HG03064 (cell line): Measurements from ENCODE around the gene NEK4.
"Not testable (repeated sequence)": the region's sequence is repeated elsewhere in the genome, so short reads cannot be mapped to it uniquely, and the experiment has no call there.

Source experiments
- ATAC-seq: cut with Tn5 transposase; IDR thresholded peaks from one replicate; pipeline ENCODE4 v1.9.1; 2021; ENCODE audit warnings: low read depth; ENCODE audit not compliant: unreplicated experiment

The NEK4 gene

DNA sequence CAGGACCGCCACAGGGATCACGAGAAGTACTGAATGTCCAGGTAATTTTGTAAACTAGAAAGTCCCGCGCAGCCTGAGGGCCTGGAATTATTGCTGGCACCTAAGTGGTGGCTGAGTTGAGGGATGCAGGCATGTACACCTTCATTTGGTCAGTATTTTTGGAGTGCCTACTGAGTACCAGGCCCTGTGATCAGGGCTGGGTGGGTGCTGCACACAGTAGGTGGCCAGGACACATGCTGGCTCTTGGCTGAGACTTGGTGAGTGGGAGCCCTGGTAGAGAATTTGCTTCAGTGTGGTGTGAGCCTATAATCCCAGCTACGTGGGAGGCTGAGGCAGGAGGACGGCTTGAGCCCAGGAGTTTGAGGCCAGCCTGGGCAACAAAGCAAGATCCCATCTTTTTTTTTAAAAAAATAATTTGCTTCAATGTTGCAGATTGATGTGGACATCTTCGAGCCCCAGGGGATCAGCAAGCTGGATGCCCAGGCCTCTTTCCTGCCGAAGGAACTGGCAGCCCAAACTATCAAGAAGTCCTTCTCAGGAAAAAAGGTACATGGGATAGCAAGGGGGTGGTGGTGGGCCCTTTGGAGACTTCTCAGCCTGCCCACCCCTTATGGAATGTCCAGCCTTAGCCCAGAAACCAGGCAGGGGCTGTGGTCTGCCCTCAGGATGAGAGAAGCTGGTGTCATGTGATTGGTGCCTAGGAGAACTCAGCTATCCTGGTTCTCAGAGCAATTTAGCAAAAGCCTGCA is 9.3 kb upstream of the NEK4 start:
- ATAC-seq = no peak

DNA sequence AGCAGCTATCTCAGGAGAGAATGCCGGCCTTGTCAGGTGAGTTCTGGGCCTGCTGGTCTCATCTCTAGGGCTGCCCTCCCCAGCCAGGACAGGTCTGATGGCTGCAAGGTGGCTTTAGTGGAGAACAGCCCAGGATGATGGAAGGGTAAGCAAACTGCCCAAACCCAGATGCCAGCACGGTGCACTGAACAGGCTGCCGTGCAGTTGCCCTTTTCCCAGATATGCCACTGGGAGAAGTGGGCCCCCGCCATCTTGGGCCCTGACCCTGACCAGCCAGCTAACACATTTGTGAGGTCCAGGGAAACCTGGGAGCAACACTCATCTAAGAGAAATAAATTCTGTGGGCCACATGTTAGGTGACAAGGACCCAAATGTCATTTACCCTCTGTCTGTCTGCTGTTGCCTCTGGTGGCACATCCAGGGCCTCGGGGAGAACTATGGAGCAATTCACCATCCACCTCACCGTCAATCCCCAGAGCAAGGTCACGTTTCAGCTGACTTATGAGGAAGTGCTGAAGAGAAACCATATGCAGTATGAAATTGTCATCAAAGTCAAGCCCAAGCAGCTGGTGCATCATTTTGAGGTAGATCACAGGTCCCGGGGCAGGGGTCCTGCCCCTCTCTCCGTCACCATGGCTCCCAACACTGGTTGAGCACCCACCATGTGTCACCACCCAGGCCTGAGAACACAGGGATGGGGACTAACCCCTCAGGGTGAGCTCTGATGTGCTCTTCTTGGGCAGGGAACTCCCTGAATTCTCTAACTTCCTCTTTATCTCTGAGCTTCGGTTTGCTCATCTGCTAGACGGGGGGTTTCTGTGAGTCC is 8.5 kb upstream of the NEK4 start:
- ATAC-seq = peak; percentile 64

DNA sequence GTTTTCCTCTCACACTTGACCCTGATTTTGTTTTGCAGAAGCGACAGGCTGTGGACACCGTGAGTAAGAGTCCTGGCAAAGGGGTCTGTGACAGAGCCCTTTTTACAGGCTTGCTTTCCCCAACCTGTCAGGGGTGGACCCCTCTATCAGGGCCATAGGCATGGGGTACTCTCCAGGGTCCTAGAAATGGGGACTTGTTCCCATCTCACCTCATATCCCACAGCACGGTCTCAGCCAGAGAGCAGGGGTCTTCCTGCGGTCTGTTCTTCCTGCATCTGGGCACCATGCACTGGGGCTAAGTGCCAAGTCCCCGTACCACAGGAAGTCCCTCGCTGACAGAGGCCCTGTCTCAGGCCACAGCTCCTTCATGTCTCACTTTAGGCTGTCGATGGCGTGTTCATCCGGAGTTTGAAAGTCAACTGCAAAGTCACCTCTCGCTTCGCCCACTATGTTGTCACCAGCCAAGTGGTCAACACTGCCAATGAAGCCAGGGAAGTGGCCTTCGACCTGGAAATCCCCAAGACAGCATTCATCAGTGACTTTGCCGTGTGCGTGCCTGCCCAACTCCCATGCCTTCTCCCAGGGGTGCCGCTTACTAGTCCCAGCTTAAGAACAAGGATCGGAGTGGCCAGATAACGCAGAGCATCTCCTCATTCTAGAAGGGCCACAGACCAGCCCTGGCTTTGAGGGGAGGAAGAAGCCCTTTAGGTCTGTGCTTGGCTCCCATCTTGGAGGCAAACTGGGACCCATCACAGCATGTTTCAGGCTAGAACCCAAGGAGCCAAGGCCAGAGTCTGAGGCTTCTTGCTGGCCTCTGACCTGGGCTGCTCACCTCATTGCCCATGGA is 7.4 kb upstream of the NEK4 start:
- no peak for ATAC-seq

DNA sequence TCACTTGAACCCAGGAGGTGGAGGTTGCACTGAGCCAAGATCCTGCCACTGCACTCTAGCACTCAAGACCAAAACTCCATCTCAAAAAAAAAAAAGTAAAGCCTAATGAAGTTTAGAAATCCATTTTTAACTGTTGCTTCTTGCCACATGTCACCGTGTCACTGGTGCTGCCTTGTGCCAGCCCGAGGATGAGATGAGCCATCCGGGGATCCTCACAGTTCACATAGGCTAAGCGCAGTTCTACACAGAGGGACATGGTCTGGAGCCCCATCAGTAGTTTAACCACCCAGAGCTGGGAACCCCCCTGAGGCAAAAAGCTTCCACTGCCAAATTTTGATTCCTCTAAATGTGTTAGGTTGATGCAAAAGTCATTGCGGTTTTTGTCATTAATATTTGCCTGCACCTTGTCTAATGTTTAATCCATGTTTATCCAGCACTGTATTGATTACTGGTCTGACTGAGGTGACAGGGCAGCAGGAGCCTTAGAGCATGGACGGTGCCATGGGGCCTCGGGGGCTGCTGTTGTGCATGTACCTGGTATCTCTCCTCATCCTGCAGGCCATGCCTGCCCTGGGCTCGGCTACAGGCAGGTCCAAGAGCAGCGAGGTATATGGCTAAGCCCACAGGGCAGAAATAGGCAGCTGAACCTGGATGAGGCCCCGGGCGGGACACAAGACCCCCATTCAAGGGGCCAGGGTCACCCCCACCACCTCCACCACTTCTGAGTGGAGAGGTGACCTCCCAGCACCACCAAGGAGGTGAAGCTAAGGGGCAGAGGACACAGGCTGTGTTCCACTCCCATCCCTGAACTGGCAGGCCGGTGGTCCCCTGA is 6.6 kb upstream of the NEK4 start, which contains the start of gene ITIH1:
Gene ITIH1 (plus strand): TSS at position 473 of the 832 bp plus-strand sequence. CDS start 17 bp downstream, at position 490.
- no peak for ATAC-seq

DNA sequence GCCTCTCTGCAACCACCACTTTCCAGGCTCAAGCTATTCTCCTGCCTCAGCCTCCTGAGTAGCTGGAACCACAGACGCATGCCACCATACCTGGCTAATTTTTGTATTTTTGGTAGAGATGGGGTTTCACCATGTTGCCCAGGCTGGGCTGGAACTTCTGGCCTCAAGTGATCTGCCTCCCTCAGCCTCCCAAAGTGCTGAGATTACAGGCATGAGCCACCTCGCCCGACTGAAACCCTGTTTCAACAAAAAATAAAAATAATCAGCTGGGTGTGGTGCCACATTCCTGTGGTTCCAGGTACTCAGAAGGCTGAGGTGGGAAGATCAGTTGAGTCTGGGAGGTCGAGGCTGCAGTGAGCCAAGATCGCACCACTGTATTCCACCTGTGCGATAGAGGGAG is 5.7 kb upstream of the NEK4 start:
- not testable (repeated sequence) for ATAC-seq

DNA sequence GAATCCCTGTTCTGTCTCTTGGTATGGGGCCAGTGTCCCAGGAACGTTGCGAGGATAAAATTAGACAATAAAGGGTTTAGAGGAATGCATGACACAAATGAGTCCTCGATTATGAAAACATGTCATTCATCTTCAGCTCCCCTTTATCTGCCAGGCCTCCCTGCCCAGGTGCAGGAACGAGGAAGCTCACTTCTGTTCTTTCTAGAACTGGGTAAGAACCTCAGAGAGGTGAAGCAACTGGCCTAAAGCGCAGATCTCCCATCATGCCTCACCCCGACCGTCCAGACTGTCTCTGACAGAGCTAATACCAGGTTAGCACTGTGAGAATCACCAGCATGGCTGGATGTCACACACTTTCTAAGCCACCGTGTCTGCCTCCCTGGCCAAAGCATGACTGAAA is 5.1 kb upstream of the NEK4 start:
- ATAC-seq = no peak

DNA sequence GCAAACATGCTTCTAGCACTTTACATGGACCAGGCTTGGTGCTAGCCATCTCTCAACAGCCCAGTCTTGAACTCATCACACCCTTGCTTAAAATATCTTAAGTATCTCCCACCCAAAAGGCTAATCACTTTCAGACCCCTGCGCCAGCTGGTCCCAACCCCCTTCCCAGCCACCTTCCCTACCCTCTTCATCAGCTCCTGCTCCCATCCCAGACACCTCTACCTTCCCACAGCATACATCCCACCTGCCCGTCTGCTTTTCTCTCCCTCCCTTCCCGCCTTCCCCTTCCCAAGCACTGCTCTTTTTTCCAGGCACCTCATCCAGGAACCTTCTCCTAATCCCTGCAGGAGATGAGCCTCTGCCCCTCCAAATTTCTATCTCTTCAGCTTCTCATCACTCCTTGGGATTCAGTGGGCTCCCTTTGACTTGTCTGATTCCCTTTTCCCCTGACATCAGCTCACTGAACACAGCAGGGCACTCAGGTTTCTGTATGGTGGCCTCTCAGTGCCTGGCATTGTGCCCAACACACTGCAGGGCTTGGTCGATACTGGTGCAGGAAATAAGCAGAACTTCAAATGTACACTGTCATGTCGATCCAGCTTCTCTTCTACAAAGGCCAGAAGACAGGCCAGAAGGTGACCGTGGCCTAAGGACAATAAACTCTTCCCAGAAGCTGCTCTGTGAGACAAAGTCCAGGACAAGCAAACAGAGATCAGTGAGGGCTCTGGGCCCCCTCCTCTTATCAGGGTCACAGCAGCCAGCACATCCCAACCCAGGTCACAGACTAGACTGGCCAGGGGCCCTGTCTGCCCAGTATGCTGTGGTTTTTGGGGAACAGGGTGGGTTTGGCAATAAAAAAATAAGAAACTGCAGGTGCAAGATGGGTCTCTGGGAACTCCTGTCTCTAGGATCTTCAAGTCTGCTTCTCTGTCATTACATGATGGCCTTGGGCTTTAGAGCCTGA is 4.4 kb upstream of the NEK4 start:
- no peak for ATAC-seq

DNA sequence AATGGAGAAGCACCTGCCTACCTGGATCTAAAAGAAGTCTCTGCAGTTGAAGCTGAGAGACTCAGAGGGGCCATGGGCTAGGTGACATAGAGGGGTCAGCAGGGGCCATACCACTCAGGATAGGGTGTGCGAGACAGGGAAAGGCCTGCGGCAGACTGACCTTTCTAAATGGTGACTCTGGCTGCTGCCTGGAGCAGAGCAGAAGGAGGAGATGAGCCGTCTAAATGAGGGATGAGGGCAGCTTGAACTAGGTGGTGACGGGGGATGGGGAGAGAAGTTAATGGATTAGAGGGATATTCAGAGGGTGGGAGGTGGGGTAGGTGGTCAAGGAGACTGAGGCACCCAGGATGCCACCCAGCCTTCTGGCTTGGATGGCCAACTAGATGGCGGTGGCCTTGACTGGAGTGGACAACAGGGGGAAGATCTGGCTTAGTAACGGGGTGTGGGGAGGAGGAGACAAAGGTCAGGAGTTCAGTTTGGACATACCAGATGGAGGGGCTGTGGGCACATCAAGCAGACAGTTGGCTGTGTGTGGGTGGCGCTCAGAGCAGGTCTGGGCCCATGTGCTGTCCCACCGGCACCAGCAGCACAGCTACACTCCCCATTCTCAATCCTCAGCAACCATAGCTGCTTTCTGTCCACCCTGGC is 3.5 kb upstream of the NEK4 start:
- no peak for ATAC-seq

DNA sequence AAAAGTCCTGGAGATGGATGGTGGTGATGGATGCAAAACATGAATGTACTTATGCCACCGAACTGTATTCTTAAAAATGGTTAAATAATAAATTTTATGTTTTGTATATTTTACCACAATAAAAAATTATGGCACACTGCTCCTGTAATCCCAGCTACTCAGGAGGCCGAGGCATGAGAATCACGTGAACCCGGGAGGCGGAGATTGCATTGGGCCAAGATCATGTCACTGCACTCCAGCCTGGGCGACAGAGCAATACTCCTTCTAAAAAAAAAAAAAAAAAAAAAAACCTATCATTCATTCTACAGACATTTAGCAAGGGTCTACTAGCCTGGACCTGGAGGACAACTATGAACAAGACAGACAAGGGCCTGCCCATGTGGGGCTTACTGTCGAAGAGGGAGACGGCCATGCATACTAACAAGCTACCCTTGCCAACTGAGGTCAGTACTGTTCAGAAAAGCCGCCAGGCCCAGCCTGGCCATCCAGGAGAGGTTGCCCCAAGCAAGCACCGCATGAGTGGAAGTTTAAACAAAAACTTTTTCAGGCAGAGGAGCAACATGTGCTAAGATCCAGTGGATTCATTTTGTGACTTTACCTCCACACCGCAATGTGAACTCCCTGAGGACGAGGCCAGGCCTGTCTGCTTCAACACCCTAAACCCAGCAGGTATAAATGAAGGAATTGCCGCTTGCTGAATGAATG is 2.8 kb upstream of the NEK4 start:
- ATAC-seq = no peak

DNA sequence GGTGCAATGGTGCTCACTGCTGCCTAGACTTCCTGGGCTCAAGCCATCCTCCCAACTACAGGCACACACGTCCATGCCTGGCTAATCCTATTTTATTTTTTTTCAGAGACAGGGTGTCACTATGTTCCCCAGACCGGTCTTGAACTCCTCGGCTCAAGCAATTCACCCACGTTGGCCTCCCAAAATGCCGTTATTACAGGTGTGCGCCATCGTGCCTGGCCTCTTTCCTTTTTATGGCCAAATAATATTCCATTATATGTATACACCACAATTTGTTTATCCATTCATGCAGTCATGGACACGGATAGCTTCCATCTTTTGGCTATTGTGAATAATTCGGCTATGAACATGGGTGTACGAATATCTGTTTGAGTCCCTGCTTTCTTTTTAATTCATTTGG is 962 bp upstream of the NEK4 start:
- ATAC-seq = no peak

DNA sequence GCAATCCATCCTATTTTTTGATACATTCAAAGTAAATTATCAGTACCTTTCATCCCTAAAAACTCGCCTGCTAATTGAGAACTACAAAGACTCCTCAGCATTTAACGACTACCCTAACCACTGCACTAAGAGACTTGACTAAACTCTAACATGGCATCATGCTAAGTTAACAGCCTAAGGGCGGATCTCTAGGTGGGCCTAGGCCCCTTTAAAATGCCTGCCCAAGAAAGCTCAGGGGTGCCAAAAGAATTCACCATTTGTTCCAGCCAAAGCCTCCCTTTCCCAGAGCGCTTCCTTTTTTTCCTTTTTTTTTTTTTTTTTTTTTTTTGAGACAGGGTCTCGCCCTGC is 568 bp upstream of the NEK4 start:
- peak; percentile 11 for ATAC-seq

DNA sequence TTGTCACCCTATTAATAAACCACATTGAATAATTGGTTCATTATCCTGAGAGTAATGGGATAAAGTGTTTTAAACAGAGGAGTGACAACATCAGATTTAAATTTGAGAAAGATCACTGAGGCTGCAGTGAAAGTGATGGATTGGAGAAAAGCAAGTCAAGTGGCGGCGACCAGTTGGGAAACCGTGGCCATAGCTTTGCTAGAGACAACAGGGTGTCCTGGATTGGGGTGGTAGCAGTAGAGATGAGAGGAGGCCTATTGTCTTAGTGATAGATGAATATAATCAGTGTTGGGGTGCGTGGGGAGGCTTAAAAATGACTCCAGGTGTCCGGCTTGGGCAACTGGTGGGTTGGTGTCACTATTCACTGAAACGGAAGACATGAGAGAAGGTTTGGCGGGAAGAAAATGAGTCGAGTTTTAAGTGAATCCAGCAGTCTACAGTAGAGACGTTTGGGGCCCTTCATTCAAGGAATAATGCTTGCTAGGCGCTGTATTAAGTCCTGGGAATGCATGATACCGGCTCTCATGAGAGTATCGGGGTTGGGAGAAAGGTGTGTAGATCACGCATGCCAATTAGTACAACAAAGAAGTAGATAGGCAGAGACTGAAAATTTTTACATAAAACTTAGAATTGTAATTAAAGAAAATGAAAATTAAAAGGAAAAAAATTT is 819 bp downstream of the NEK4 start:
- ATAC-seq = no peak

DNA sequence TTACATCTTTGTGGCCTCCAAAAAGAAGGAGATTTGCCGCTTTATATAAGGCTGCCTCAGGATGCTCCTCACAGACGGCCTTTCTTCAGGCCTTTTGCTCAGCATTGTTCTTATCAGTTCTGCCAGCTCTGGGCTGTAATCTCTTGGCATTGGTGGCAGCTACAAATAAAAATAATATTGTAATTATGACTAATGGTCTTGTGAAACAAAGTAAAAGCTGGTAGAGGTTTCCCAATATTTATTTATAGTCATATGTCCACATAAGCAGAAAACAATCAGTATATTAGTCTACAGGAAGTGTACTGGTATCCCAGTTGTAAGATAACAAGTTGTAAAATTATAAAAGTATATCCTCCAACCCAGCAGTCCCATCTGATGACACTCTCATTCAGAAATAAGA is 7.3 kb downstream of the NEK4 start:
- ATAC-seq = no peak

DNA sequence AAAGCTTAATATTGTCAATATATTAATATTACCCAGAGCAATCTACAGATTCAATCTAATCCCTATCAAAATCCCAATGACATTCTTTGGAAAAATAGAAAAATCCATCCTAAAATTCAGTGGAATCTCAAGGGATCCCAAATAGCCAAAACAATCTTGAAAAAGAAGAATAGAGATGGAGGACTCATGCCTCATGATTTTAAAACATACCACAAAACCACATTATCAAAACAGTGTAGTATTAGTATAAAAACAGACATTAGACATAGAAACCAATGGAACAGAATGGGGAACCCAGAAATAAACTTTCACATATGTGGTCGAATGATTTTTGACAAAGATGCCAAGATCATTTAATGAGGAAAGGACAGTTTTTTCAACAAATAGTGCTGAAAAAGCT is 14.6 kb downstream of the NEK4 start:
- no peak for ATAC-seq

DNA sequence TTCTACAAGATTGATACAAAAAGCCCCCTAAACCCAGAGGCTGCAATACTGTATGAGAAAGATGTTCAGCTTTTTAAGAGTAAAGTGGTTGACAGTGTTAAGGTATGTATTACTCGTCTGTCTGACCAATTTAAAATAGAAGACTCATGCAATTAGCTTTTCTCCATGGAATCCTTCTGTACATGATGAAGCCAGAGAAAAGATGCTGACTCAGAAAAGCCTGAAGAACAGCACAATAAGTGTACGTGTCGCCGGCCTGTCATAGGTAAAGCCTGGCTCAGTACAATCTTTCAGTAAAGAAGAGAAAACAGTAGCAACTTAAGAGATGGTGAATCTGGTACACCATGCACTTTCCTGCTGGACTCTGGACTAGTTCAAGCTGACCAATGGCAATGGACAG is 16.4 kb downstream of the NEK4 start:
- ATAC-seq = no peak

DNA sequence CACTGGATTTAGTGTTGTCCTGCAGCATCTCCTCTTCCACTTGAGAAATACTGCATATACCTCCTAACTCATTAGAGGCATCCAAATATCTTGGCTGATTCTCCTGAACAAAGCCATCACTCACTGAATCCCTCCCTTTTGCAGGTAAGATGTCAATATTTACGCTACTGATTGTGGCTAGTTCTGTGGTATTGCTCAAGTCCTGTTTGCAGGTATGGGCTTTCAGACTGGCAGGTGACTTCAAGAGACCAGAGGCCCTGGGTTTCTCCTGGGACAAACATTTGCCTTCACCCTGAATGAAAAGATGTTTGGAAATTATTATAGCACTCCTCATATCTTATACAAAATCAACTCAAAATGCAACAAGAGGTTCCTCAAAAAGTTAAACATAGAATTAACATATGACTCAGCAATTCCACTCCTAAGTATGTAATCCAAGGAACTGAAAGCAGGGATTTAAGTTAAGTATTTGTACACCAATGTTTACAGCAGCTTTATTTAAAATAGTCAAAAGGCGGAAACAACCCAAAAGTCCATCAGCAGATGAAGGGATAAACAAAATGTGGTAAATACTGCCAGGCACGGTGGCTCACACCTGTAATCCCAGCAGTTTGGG is 18.6 kb downstream of the NEK4 start:
- ATAC-seq = no peak

DNA sequence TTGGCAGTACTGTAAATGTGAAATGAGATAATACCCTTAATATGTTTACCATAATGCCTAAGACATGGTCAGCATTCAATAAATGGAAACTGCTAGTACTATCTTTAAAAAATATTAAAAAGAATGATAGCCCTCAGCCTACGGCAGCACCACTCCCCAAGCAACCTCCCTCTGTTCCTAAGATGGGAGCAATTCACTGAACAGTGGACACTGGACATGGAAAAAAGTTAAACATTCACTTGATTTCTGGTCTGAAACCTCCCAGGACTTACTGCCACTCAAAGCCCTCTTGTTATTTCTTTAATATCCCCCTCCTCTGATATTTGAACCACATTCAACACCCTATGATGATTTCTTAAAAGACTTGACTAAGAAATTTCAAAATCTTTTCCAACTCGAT is 27.0 kb downstream of the NEK4 start:
- ATAC-seq = no peak
